Astrocyte (in vitro differentiated cells and primary cell): ENCODE measurements around the gene ARHGAP6.

ENCODE experiments used
- EZH2 ChIP-seq: IDR thresholded peaks from 2 replicates; pipeline ENCODE4 v1.6.1; 2012; ENCODE audit warnings: mild to moderate bottlenecking, low read length, inconsistent platforms; ENCODE audit not compliant: insufficient read depth
- TF ChIP-seq, protein P1 (sequence below): IDR thresholded peaks from 2 replicates; pipeline ENCODE4 v1.5.1; 2011; ENCODE audit warnings: low read depth, mild to moderate bottlenecking, inconsistent platforms, low read length, moderate library complexity; ENCODE audit not compliant: insufficient read depth

DNA sequence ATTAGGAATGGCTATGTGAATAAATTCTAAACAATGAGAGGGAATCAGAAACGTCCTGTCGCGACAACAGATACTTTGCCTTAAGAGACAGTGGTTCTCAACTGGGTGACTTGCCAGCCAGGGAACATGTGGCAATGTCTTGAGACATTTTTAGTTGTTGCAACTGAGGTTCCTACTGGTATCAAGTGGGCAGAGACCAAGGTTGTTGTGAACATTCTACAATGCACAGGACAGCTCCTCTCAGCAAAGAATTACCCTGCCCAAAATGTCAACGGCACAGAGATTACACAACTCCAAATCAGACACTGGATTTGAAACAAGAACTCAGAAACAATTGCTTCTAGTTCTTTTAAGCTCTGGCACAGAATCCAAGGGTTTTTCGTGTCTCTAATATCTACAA, 128.6 kb downstream of the ARHGAP6 start:
- TF ChIP-seq, protein P1, sequence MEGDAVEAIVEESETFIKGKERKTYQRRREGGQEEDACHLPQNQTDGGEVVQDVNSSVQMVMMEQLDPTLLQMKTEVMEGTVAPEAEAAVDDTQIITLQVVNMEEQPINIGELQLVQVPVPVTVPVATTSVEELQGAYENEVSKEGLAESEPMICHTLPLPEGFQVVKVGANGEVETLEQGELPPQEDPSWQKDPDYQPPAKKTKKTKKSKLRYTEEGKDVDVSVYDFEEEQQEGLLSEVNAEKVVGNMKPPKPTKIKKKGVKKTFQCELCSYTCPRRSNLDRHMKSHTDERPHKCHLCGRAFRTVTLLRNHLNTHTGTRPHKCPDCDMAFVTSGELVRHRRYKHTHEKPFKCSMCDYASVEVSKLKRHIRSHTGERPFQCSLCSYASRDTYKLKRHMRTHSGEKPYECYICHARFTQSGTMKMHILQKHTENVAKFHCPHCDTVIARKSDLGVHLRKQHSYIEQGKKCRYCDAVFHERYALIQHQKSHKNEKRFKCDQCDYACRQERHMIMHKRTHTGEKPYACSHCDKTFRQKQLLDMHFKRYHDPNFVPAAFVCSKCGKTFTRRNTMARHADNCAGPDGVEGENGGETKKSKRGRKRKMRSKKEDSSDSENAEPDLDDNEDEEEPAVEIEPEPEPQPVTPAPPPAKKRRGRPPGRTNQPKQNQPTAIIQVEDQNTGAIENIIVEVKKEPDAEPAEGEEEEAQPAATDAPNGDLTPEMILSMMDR: no peak
- TF ChIP-seq EZH2: no peak
